ENCODE data around the gene RYR2.

GRCh38 chr1:237857455-237857854, 815.5 kb downstream of the RYR2 start:
- TF ChIP-seq CTCF (conservative IDR thresholded peaks at IDR 0.05) (no peak), ZFX (IDR thresholded peaks at IDR 0.05) (no peak)
